ENCODE measurements around the gene KRT14.
"Not testable (repeated sequence)": the region's sequence is repeated elsewhere in the genome, so short reads cannot be mapped to it uniquely, and the experiment has no call there.

The KRT14 gene

DNA sequence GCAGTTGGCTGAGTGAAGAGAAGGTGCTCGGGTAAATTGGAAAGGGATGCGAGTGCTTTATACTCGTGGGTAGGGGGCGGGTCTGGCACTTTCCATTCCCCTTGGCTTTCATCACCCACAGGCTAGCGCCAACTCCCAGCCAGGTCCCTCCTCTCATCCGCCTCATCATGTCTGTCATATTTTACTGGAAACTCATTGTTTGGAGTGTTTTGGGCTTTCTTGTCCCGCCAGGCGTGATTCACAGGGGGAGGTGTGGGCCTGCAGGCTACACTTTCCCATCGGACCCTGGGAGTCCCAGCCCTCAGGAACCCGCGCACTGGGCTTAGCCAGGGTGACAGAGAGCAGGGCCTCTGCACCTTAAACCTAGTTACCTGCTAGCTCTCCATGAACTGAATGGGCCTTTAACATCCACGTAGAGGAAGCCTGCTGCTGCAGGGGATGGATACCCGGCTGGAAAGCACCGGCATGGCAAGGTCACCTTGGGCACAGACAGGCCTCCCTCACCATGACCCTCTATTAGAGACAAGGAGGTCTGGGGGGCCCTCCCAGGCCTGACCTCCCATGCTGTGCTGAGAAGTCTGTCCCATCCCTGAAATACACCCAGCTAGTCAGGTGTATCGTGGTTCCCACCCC, at the start of gene KRT14:
TSS of gene KRT14 (minus strand) at position 33 of the 633 bp plus-strand sequence. CDS start 61 bp downstream, outside the sequence.
- no peak for DNase-seq (ENCODE audit: low read depth in 2 of 2)

DNA sequence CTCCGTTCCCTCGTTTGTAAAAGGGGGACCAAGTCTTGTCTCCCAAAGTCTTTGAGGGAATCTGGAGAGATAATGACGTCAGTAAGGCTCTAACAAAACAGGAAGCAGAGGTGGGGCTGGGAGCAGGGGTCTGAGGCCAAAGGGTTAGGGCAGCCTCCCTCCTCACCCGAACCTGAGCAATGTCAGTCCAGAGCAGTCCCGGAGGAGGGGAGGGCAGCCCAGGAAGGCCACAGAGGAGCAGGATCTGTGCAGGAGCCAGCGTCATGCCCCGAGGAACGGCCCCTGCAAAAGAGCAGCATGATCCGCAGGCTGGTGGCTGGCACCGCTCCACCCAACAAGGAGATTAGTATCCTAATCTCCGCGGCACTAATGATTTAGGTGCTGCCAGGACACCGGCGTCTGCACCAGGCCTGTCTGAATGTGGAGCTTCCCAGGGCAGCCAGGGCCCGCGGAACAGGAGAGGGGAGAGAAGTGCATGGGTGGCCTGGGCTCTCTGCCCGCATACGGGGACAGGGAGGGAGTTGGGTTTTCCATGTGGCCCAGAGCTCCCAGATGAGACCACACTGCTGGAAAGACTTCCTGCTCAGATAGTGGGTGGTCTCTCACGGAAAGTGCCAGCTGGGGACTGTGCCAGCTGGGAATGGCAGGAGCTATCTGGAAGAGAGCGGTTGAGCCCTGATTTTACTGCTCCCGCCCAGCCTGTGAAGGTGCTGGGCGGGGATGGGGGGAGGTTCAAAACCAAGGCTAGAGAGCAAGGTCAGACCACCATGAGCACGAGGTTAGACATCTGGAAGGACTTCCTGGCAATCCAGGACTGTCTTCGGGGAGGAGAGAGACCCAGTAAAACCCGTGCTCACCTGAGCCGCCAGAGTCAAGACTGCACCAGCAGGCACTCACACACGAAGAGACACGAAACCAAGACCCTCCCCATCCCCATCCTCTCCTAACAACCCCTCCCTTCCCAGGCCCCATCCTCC, 48.7 kb upstream of the KRT14 start:
- no peak for DNase-seq (ENCODE audit: low read depth in 2 of 2)

DNA sequence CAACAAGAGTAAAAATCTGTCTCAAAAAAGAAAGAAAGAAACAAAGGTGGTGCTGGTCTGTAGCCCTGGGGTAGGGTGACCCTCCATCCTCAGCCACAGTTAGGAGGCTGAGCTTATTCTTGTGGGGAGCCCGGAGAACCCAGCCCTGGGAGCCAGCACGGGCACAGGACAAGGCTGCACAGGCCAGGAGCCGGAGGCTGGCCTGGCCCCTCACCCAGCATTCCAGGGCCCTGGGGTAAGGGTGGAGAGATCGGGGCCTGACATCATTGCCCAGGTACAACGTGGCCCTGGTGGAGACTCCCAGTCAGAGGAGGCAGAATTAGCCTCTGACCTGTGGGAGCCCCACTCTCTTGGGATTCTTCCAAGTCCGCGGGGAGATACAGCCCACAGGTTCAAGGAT, 47.9 kb upstream of the KRT14 start:
- DNase-seq (ENCODE audit: low read depth in 2 of 2), result no peak

DNA sequence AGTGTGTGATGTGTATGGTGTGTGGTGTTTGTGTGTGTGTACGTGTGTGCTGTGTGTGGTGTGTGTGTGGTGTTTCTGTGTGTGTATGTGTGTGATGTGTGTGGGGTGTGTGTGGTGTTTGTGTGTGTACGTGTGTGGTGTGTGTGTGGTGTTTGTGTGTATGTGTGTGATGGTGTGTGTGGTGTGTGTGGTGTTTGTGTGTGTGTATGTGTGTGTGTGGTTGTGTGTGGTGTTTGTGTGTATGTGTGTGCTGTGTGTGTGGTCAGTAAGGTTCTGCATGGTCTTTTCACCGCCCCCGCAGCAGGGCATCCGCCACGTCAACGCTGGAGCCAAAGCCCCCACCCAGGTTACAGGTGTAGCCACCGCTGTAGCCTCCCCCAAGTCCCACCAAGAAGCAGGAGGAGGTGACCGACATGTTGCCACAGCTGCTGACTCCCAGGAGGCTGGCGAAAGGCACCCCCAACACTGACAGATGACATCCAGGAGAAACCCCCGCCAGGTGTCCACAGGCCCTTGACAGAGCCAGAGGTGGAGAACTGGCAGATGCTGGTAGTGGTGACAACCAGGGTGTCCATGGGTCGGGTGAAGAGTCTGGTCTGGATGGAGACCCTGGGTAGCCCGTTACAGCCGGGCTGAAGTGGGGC, 47.0 kb upstream of the KRT14 start:
- no peak for DNase-seq (ENCODE audit: low read depth in 2 of 2)

DNA sequence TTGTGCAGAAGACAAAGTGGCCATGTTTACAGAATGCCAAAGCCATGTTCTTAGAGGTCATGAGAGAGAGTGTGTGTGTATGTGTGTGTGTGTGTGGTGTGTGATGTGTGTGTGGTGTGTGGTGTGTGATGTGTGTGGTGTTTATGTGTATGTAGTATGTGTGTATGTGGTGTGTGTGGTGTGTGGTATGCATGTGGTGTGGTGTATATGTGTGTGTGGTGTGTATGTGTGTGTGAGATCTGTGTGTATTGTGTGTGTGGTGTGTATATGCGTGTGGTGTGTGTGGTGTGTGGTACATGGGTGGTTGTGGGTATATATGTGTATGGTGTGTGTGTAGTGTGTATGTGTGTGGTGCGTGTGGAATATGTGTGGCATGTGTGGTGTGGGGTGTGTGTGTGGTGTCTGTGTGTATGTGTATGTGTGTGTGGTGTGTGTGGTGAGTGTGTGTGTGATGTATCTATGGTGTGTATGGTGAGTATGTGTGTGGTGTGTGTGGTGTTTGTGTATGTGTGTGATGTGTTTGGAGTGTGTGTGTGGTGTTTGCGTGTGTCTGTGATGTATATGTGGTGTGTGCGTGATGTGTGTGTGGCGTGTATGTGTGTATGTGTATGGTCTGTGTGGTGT, 45.9 kb upstream of the KRT14 start:
- no peak for DNase-seq (ENCODE audit: low read depth in 2 of 2)

DNA sequence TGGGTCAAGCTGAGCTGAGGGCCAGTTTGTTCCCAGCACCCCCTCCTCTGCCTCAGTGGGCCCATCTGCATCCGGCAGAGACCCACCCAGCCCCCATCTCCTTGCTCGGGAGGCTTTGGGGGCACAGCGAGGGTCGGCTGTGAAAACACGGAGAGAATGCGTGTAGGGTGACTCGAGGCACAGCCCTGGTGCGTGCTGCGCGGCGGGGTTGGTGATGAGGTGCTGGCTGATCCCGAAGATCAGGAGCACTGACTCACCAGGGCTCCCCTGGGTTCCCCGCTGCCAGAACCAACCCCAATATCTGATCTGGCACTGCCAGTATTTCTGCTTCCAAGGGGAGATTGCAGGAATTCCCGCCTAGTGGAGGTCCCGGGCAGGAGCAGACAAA, 45.2 kb upstream of the KRT14 start:
- no peak for DNase-seq (ENCODE audit: low read depth in 2 of 2)

DNA sequence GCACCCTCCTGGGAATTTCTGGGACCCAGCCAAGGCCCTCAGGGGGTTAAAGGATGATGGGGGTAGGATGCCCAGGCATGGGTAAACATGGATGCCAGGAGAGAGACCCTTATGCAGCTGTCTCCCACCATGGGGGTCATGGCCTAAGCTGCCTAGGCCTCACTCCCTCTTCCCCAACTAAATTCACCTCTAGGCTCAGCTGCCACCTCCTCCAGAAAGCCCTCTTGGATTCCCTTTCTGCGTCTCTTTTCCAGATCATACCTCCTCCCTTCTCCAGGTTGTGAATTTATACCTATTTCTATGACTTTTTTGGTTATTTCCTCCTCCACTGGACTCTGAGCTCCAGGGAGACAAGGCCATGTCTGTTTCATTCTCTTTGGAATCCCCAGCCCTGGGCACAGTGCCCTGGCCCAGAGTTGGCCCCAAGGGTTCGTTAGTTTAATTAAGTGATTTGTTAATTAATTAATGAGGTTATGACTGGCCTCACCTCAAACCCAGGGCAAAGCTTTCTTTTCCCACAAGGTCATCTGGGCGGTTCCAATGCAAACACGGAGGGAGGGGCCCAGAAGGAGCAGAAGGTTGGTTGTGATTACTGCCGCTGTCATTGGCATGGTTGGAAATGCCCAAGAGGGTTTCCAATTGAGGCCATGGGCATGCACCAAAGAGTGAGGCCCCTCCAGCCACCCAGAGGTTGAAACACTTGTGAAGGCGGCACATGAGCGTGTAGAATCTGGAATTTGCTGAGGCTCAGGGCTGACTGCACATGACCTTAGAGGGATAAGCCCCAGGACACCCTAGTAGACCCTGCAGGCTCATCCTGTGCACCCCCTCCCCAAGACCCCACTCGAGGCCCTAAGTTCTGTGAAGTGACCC, 44.6 kb upstream of the KRT14 start:
- no peak for DNase-seq (ENCODE audit: low read depth in 2 of 2)

DNA sequence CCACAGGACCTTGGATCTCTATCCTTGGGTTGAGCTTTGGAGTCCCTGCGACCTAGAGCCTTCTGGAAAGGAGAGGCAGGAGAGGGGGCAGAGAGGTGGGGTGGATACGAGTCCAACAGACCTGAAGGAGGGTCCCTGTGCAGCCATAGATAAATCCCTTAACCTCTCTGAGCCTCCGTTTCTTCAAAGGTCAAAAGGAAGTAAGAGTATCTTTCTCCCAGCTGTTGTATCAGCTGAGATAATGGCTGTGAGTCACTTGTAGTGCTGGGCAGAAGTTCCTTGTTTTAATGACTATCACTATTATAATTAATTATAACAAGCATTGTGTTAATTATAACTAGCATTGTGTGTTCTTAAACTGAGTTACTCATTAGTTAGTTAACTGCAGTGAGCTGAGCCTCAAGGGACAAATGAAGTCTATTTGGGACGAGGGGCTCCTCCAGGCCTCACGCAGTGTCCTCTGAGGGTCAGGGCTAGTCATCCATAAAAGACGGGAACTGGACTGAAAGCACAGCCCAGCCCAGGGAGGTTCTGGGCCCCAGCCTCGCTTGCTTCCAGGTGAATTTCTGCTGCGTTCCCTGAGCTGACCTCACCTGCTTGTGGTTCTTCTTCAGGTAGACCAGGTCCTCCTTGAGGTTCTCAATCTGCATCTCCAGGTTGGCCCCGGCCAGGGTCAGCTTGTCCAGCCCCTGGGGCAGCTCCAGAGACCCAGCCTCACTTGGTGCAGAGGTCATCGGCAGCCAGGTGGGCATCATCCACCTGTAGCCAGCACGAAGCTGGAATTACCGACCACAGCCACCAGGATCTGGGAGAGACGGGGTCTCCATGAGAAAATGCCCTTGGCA, 43.4 kb upstream of the KRT14 start:
- DNase-seq (ENCODE audit: low read depth in 2 of 2), result no peak

DNA sequence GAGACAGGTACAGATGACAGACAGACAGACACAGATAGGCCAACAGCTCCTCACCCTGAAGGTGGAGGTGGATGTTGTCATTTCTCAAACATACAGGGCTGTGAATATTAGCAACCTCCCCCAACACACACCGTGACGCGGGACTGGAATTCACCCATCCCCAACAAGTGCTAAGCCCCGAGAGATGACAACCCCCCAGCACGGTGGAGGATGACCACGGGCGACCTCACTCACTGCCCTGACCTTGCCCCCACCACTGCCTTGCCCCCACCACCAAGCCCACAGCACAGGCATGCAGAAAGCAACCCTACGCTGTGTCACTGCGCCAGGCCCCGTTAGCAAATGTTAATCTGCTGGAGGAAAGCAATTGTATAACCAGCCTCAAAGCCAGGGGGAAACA, 42.6 kb upstream of the KRT14 start:
- no peak for DNase-seq (ENCODE audit: low read depth in 2 of 2)

DNA sequence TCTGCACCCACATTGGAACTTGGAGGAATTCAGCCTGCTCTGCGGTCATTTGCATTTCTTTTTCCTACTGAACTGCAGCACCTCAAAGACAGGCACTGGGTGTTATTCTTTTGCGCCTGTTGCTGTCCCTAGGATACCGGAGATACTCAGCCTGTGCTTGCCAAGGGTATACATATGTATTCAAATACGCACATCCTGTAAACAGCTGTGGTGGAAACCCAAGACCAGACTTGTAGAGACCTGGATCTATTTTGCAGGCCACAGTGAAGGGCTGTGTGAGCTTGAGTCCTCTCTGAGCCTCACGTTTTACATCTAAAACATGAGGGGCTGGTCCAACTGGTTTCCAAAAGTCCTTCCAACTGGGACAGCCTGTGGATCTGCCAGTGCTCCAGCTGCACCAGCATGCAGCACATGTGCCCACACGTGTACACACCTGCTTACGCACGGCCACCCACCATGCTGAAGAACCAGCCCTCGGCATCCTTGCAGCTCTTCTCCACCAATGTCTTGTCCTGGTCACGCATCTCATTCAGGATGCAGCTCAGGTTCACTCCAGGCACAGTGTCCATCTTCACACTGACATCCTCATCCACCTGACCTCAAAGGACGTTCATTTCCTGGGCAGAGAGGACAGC, 42.0 kb upstream of the KRT14 start:
- DNase-seq (ENCODE audit: low read depth in 2 of 2), result not testable (repeated sequence)

DNA sequence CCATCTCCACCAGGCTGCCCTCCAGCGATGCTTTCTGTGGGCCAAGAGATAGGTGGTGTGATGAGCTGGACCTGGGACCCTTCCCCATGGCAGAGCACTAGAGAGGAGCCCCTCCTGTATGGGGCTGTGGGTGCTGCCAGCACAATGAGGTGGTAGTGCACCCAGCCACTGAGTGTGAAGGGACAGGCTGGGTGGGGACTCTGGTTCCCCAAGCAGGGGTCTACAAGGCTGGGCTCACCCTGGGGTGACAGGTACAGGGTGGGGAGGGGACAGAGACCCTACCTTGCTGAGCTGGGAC, 41.3 kb upstream of the KRT14 start:
- DNase-seq (ENCODE audit: low read depth in 2 of 2), result not testable (repeated sequence)

DNA sequence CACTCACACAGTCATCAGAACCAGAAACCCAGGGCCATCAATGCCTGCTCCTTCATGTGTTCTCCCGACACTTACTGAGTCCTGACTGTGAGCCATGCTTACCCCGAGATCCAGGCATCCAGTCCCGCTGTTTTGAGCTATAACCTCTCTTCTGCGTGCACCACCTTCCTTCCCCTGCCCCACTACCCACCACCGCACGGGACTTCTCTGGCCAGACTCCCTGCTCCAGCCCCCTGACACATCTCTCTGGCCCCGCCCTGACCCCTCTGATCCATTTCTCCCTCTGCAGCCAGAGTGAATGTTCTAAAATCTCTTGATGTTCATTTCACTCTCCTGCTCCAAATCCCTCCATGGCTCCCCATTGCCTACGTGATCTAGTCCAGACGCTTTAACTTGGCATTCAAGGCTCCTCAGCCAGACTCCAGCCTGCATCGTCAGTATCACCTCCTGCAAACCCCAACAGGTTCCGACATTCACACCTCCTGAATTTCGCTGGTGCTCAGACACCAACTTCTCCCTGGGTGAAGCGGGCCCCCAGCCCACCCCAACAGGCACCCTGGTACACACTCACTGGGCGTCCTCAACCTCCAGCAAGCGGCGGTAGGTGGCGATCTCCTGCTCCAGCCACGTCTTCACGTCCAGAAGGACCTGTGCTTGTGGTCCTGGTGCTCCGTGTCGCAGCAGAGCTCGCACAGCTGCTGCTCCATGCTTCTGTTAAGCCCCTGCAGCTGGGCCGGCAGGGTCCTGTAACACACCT, 40.8 kb upstream of the KRT14 start:
- DNase-seq (ENCODE audit: low read depth in 2 of 2), result no peak

DNA sequence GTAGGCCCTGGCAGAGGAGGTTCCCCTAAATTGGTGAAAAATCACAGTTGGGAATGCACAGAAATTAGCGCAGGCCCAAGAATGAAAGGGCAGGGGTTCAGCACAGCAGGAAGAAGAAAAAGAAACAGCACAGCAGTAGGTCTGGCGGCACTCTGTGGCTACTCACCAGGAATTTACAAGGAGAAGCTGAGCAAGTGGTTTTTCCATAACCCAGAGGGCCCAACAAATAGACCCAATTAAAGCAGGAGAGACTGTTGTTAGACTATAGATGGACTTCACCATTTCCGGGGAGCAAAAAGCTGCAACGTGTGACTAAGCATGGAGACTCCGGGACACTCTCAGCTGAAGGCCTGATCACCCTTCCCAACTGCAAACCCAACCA, 40.2 kb upstream of the KRT14 start:
- DNase-seq (ENCODE audit: low read depth in 2 of 2), result not testable (repeated sequence)

DNA sequence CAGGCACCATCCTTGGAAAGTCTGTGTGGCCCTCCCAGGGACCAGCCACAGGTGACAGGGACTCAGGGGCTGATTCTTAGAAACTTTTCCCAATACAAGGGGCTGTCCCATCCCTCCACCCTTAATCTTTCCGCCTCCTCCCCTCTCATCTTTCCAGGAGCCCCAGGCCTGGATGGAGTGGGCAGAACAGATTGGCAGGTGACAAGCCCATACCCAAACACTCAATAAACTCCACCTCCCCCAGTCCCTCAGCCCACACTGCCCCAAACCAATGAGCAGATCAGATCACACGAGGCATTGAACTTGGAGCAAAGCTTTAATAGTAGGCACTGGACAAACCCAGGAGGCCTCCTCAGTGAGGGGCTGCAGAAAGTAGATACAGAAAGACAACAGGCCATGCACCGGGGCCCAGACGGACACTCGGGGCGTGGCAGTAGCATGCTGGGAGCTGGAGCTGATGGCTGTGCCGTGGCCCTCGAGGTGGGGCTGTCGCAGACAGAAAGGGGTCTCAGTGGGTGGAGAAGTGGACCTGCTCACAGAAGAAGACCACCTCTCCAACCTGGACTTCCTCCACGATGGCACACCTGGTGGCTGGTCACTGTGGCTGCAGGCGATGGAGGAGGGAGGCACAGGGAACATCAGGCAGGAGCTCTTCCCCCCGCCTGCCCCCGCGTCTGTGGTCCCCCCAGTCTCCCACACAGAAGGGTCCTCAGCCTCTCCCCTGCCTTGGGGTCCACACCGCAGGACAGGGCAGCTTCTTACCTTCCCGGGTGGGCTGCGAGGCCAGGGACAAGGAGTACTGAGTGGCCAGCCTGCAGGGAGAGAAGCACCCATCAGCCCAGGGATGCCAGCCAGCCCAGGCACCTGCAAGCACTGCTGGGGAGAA, 39.6 kb upstream of the KRT14 start:
- not testable (repeated sequence) for DNase-seq (ENCODE audit: low read depth in 2 of 2)

DNA sequence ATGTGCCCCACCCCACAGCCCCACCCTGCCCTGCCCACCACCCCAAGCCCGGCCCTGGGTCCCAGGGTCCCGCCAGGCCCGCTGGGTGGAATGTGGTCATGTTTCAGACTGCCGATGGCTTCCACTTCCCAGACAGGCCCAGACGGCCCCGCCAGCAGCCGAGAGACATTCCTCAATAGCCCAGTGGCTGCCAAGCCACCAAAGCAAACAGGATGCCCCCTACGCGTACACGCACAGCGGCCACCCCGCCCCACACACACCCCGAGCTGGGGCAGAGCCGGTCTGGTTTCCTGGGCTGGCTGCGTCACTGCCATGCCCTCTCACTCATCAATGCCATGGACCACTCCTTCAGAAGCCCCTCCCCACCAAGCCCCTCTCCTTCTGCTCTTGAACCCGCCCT, 38.9 kb upstream of the KRT14 start:
- DNase-seq (ENCODE audit: low read depth in 2 of 2), result no peak

DNA sequence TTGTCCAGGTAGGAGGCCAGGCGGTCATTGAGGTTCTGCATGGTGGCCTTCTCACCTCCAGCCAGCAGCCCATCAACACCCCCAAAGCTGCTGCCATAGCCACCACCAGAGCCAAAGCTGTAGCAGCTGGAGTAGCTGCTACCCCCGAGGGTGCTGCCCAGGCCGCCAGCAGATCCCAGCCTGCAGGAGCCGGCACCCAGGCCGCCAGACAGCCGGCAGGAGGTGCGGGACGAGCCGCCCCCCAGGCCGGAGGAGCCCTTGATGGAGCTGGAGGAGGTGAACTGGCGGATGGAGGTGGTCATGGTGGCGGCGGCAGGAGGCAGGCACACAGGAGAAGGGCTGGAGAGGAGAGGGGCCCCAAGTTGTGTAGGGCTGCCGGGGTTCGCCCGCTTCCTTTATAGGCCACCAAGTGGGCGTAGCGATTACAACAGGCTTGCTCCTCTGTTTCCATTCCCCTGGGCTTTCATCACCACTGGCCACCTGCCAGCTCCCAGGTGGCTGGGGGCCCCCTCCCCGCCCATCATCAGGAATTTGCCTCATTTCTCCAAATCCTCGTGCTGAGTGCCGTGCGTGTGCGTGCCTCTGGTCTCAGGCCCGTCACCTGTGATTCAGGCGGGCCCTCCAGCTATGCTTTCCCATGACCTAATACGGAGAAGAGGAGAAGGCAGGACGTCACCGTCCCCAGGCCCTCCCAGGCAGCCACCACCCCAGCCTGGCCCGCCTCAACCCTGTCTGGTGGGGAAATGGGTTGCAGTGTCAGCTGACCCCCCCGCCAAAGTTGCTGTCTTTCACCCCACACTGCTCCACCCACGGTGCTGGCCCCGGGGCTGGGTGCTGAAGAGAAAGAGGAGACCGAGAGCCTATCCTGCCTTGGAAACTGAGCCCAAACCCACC, 37.8 kb upstream of the KRT14 start, which contains the start of gene KRT17:
TSS of gene KRT17 (minus strand) at position 368 of the 894 bp plus-strand sequence. CDS start at position 302, 66 bp downstream.
- no peak for DNase-seq (ENCODE audit: low read depth in 2 of 2)

Data from stimulated activated CD8-positive, alpha-beta memory T cell treated with anti-CD3 and anti-CD28 coated beads, Interleukin-15, amount 100 ng/mL, for 48 hours (primary cell).